ENCODE data around the gene ECEL1.

DNA sequence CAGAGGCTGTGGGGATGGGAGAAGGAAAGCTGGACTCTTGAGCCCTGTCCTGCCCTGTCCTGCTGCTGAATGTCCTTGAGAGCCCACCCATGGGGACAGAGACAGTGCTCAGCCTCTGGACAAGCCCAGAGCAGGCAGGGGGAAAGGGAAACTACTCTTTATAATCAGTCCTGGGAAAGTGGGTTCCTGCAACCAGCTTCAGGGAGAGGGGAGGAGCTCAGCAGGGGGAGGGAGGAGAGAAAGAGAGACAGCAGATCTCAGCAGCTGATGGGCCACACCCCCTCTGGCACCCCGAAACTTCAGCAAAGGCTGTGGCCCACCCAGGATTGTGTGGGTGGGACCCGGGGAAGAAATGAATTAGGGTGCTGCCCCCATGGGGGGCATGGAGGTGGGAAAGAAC lies 11.6 kb downstream of the ECEL1 start:
- TF ChIP-seq, protein P1, sequence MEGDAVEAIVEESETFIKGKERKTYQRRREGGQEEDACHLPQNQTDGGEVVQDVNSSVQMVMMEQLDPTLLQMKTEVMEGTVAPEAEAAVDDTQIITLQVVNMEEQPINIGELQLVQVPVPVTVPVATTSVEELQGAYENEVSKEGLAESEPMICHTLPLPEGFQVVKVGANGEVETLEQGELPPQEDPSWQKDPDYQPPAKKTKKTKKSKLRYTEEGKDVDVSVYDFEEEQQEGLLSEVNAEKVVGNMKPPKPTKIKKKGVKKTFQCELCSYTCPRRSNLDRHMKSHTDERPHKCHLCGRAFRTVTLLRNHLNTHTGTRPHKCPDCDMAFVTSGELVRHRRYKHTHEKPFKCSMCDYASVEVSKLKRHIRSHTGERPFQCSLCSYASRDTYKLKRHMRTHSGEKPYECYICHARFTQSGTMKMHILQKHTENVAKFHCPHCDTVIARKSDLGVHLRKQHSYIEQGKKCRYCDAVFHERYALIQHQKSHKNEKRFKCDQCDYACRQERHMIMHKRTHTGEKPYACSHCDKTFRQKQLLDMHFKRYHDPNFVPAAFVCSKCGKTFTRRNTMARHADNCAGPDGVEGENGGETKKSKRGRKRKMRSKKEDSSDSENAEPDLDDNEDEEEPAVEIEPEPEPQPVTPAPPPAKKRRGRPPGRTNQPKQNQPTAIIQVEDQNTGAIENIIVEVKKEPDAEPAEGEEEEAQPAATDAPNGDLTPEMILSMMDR (IDR thresholded peaks at IDR 0.05; ENCODE audit: borderline replicate concordance, extremely low read depth, low read length, poor library complexity, severe bottlenecking): no peak
- TF ChIP-seq EZH2 (IDR thresholded peaks at IDR 0.05; ENCODE audit: borderline replicate concordance, low read depth, low read length, severe bottlenecking): no peak

Data from DND-41 (cell line).